SK-N-SH treated with all-trans-retinoic acid at 6 μM for 48 hours (cell line): ENCODE data around the gene FRMD3.

Experiments
- ATAC-seq: fragments of 200-7000 bp; cut with Tn5 transposase; 3 replicates; pipeline ENCODE4 v1.9.1; 2020; ENCODE audit warnings: mild to moderate bottlenecking, moderate library complexity
- ARNTL ChIP-seq: fragments of 450-650 bp; formaldehyde crosslinking; IDR thresholded peaks from 2 replicates; pipeline ENCODE4 v1.5.0; 2020; ENCODE audit warnings: low read depth, mild to moderate bottlenecking, moderate library complexity, borderline replicate concordance
- BACH2 ChIP-seq: fragments of 250-450 bp; sonication (Bioruptor Pico); IDR thresholded peaks from 2 replicates; pipeline ENCODE4 v1.9.0; 2021; ENCODE audit warnings: mild to moderate bottlenecking, borderline replicate concordance
- CSDC2 ChIP-seq: fragments of 250-450 bp; sonication (Bioruptor Pico); IDR thresholded peaks from 2 replicates; pipeline ENCODE4 v1.5.0; 2020; ENCODE audit warnings: mild to moderate bottlenecking, moderate library complexity
- ESRRG ChIP-seq: fragments of 250-450 bp; sonication (Bioruptor Pico); IDR thresholded peaks from 2 replicates; pipeline ENCODE4 v1.6.1; 2021; ENCODE audit warnings: mild to moderate bottlenecking
- GLIS3 ChIP-seq: fragments of 250-450 bp; sonication (Bioruptor Pico); IDR thresholded peaks from 2 replicates; pipeline ENCODE4 v1.5.0; 2020; ENCODE audit warnings: mild to moderate bottlenecking, moderate library complexity
- ISL1 ChIP-seq: fragments of 250-450 bp; sonication (Bioruptor Pico); IDR thresholded peaks from 2 replicates; pipeline ENCODE4 v2.1.2; 2022; ENCODE audit warnings: mild to moderate bottlenecking, moderate library complexity
- OSR1 ChIP-seq: fragments of 250-450 bp; sonication (Bioruptor Pico); IDR thresholded peaks from 2 replicates; pipeline ENCODE4 v1.8.0; 2022; ENCODE audit warnings: moderate library complexity, mild to moderate bottlenecking, inconsistent platforms
- PPARA ChIP-seq: fragments of 250-450 bp; sonication (Bioruptor Pico); IDR thresholded peaks from 2 replicates; pipeline ENCODE4 v1.5.0; 2020; ENCODE audit warnings: mild to moderate bottlenecking, borderline replicate concordance
- RARB ChIP-seq: fragments of 250-450 bp; sonication (Bioruptor Pico); IDR thresholded peaks from 2 replicates; pipeline ENCODE4 v1.8.0; 2021; ENCODE audit warnings: mild to moderate bottlenecking, moderate library complexity
- SNAI2 ChIP-seq: fragments of 250-450 bp; sonication (Bioruptor Pico); IDR thresholded peaks from 2 replicates; pipeline ENCODE4 v1.5.0; 2020; ENCODE audit warnings: mild to moderate bottlenecking, moderate library complexity
- TCF4 ChIP-seq: fragments of 250-450 bp; sonication (Bioruptor Pico); IDR thresholded peaks from 2 replicates; pipeline ENCODE4 v1.8.0; 2021; ENCODE audit warnings: mild to moderate bottlenecking, moderate library complexity, borderline replicate concordance
- TOX ChIP-seq: fragments of 250-450 bp; sonication (Bioruptor Pico); IDR thresholded peaks from 2 replicates; pipeline ENCODE4 v1.8.0; 2021; ENCODE audit warnings: mild to moderate bottlenecking, moderate library complexity, borderline replicate concordance
- ZC3H10 ChIP-seq: fragments of 250-450 bp; sonication (Bioruptor Pico); IDR thresholded peaks from 2 replicates; pipeline ENCODE4 v1.5.1; 2021; ENCODE audit warnings: mild to moderate bottlenecking, moderate library complexity
- ZFP3 ChIP-seq: fragments of 250-450 bp; sonication (Bioruptor Pico); IDR thresholded peaks from 2 replicates; pipeline ENCODE4 v1.5.0; 2020; ENCODE audit warnings: mild to moderate bottlenecking, moderate library complexity
- ZFP30 ChIP-seq: fragments of 450-650 bp; formaldehyde crosslinking; IDR thresholded peaks from 2 replicates; pipeline ENCODE4 v1.5.0; 2022; ENCODE audit warnings: mild to moderate bottlenecking, moderate library complexity
- ZNF565 ChIP-seq: fragments of 450-650 bp; formaldehyde crosslinking; conservative IDR thresholded peaks from 2 replicates; pipeline ENCODE4 v1.5.0; 2020; ENCODE audit warnings: low read depth, mild to moderate bottlenecking, moderate library complexity
- ZNF70 ChIP-seq: fragments of 450-650 bp; formaldehyde crosslinking; IDR thresholded peaks from 2 replicates; pipeline ENCODE4 v1.5.0; 2020; ENCODE audit warnings: mild to moderate bottlenecking, moderate library complexity
- ZNF8 ChIP-seq: fragments of 450-650 bp; formaldehyde crosslinking; IDR thresholded peaks from 2 replicates; pipeline ENCODE4 v1.5.0; 2020; ENCODE audit warnings: mild to moderate bottlenecking, moderate library complexity
- TF ChIP-seq, protein P1 (sequence below): fragments of 250-450 bp; sonication (Bioruptor Pico); IDR thresholded peaks from 2 replicates; pipeline ENCODE4 v1.8.0; 2020; ENCODE audit warnings: mild to moderate bottlenecking, moderate library complexity, borderline replicate concordance
- TF ChIP-seq, protein P2 (sequence below): fragments of 250-450 bp; sonication (Bioruptor Pico); IDR thresholded peaks from 2 replicates; pipeline ENCODE4 v1.5.0; 2020; ENCODE audit warnings: mild to moderate bottlenecking, moderate library complexity
- TF ChIP-seq, protein P3 (sequence below): fragments of 250-450 bp; sonication (Bioruptor Pico); IDR thresholded peaks from 2 replicates; pipeline ENCODE4 v1.5.1; 2020; ENCODE audit warnings: low read depth, mild to moderate bottlenecking, moderate library complexity
- TF ChIP-seq, protein P4 (sequence below): fragments of 250-450 bp; sonication (Bioruptor Pico); IDR thresholded peaks from 2 replicates; pipeline ENCODE4 v1.5.1; 2021; ENCODE audit warnings: mild to moderate bottlenecking, moderate library complexity

The FRMD3 gene

DNA sequence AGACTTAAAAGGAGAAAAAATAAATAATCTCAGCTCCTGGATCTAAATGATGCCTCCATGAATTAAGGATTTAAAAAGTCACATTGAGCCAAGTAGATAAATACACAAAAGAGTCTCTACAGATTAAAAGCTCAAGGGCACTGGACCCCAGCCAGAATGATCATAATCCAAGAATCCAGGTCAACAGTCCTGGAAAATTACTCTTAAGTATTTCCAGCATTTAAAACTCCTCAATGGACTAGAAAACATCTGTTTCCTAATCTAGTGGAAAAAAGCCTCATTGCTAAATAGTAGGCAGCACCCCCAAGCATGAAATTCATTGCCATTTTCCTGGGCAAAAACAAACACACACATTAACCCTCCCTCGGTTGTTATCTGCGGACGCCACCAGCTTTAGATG is 96.8 kb downstream of the FRMD3 start:
- no peak for ATAC-seq
- TF ChIP-seq, protein P1, sequence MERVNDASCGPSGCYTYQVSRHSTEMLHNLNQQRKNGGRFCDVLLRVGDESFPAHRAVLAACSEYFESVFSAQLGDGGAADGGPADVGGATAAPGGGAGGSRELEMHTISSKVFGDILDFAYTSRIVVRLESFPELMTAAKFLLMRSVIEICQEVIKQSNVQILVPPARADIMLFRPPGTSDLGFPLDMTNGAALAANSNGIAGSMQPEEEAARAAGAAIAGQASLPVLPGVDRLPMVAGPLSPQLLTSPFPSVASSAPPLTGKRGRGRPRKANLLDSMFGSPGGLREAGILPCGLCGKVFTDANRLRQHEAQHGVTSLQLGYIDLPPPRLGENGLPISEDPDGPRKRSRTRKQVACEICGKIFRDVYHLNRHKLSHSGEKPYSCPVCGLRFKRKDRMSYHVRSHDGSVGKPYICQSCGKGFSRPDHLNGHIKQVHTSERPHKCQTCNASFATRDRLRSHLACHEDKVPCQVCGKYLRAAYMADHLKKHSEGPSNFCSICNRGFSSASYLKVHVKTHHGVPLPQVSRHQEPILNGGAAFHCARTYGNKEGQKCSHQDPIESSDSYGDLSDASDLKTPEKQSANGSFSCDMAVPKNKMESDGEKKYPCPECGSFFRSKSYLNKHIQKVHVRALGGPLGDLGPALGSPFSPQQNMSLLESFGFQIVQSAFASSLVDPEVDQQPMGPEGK (CRISPR knock-in tag): no peak
- TF ChIP-seq ZNF8 (CRISPR knock-in tag) (no peak), GLIS3 (CRISPR knock-in tag) (no peak), ZNF70 (CRISPR knock-in tag) (no peak), BACH2 (CRISPR knock-in tag) (no peak), ISL1 (no peak), TOX (no peak), OSR1 (CRISPR knock-in tag) (no peak), RARB (CRISPR knock-in tag) (no peak)
- TF ChIP-seq, protein P2, sequence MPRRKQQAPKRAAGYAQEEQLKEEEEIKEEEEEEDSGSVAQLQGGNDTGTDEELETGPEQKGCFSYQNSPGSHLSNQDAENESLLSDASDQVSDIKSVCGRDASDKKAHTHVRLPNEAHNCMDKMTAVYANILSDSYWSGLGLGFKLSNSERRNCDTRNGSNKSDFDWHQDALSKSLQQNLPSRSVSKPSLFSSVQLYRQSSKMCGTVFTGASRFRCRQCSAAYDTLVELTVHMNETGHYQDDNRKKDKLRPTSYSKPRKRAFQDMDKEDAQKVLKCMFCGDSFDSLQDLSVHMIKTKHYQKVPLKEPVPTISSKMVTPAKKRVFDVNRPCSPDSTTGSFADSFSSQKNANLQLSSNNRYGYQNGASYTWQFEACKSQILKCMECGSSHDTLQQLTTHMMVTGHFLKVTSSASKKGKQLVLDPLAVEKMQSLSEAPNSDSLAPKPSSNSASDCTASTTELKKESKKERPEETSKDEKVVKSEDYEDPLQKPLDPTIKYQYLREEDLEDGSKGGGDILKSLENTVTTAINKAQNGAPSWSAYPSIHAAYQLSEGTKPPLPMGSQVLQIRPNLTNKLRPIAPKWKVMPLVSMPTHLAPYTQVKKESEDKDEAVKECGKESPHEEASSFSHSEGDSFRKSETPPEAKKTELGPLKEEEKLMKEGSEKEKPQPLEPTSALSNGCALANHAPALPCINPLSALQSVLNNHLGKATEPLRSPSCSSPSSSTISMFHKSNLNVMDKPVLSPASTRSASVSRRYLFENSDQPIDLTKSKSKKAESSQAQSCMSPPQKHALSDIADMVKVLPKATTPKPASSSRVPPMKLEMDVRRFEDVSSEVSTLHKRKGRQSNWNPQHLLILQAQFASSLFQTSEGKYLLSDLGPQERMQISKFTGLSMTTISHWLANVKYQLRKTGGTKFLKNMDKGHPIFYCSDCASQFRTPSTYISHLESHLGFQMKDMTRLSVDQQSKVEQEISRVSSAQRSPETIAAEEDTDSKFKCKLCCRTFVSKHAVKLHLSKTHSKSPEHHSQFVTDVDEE (CRISPR knock-in tag): no peak
- TF ChIP-seq, all 23 proteins: peak for 0

DNA sequence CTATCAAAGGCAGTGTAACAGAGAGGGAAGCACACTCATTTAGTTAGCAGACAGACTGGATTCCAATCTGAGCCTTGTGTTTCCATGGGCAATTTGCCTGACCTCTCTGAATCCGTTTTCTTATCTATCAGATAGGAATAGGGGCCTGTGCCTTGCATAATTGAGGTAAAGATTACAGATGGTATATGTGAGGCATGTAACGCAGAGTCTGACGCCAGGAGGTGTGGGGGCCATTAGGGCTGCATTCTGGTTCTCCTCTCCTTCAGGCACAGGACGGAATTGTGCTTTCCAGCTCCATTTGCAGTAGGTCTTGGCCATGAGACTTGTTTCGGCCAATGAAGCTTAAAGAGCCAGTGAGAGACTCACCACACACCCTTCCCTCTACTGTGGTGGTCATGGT is 97.6 kb downstream of the FRMD3 start:
- no peak for ATAC-seq
- TF ChIP-seq SNAI2: no peak
- TF ChIP-seq ZNF8 (CRISPR knock-in tag): no peak
- no peak for TF ChIP-seq TOX
- no peak for TF ChIP-seq ISL1
- TF ChIP-seq BACH2 (CRISPR knock-in tag): no peak
- no peak for TF ChIP-seq ZNF70 (CRISPR knock-in tag)
- no peak for TF ChIP-seq ZNF565 (CRISPR knock-in tag)
- TF ChIP-seq ESRRG: no peak
- TF ChIP-seq, protein P3, sequence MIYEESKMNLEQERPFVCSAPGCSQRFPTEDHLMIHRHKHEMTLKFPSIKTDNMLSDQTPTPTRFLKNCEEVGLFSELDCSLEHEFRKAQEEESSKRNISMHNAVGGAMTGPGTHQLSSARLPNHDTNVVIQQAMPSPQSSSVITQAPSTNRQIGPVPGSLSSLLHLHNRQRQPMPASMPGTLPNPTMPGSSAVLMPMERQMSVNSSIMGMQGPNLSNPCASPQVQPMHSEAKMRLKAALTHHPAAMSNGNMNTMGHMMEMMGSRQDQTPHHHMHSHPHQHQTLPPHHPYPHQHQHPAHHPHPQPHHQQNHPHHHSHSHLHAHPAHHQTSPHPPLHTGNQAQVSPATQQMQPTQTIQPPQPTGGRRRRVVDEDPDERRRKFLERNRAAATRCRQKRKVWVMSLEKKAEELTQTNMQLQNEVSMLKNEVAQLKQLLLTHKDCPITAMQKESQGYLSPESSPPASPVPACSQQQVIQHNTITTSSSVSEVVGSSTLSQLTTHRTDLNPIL (CRISPR knock-in tag): no peak
- TF ChIP-seq ZFP30 (CRISPR knock-in tag): no peak
- no peak for TF ChIP-seq OSR1 (CRISPR knock-in tag)

DNA sequence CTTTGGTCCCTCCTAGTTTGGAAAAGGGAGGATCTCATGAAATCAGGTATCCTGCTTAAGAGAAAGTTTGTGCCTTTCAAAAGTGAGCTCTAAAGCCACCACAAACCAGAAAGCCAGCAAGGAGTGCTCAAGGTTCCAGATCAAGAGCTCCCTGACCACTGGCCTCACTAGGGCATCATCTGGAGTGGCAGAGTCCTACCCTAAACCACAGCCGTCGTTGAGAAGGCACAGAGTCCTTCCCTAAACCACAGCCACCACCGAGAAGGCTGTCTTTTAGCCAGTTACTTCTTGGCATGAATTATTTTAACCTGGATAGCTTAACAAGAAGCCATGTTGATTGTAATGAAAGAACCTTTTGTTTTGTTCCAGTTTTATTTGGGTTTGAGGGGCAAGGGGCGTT is 102.9 kb downstream of the FRMD3 start:
- ATAC-seq: no peak
- TF ChIP-seq ZFP30 (CRISPR knock-in tag) (no peak), TCF4 (CRISPR knock-in tag) (no peak), BACH2 (CRISPR knock-in tag) (no peak)

DNA sequence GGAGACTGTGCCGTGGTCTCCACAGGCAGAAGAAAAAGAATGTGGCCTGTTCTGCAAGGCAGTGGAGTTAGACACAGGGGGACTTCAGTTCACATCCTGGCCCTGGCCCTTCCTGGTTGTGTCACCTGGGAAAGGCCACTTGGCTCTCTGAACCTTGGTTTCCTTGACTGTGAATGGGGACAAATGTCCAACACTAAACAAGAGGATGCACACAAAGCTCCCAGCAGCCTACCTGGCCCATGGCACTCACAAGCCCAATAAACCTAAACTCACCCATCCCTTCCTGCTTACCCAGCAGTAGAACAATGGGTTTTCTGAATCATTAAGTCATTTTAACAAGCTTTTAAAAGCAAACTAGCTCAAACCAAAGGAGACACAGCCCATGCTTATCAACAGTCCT is 103.9 kb downstream of the FRMD3 start:
- ATAC-seq: no peak
- TF ChIP-seq, protein P4, sequence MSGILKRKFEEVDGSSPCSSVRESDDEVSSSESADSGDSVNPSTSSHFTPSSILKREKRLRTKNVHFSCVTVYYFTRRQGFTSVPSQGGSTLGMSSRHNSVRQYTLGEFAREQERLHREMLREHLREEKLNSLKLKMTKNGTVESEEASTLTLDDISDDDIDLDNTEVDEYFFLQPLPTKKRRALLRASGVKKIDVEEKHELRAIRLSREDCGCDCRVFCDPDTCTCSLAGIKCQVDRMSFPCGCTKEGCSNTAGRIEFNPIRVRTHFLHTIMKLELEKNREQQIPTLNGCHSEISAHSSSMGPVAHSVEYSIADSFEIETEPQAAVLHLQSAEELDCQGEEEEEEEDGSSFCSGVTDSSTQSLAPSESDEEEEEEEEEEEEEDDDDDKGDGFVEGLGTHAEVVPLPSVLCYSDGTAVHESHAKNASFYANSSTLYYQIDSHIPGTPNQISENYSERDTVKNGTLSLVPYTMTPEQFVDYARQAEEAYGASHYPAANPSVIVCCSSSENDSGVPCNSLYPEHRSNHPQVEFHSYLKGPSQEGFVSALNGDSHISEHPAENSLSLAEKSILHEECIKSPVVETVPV (CRISPR knock-in tag): no peak
- TF ChIP-seq ZFP30 (CRISPR knock-in tag) (no peak), TOX (no peak), ESRRG (no peak), RARB (CRISPR knock-in tag) (no peak), ISL1 (no peak), ZNF565 (CRISPR knock-in tag) (no peak), BACH2 (CRISPR knock-in tag) (no peak), ARNTL (CRISPR knock-in tag) (no peak), ZFP3 (CRISPR knock-in tag) (no peak), TCF4 (CRISPR knock-in tag) (no peak), ZC3H10 (no peak), CSDC2 (CRISPR knock-in tag) (no peak), PPARA (CRISPR knock-in tag) (no peak), OSR1 (CRISPR knock-in tag) (no peak)
- TF ChIP-seq, protein P3 (CRISPR knock-in tag): no peak
